Activated CD8-positive, alpha-beta T cell treated with anti-CD3 and anti-CD28 coated beads for 36 hours (primary cell): ENCODE measurements around the gene BMS1. TPM values are rescaled to one million over a fixed set of nuclear protein-coding genes. Genes with fewer than 3 reads are reported as not detected.

Experiments
- total RNA-seq, 2 experiments: library from RNA; stranded (reverse); gene quantifications; one replicate each; pipeline ENCODE4 v1.2.3, GENCODE V29; 2021

BMS1 gene
- total RNA-seq, 2 experiments from 2014 or later: 27.6 to 28.1 TPM

Other genes with a start within 250 kb of the BMS1 start
- 1 to 10 TPM; 5.8 to 7.9 TPM for gene ZNF33B, start 144.2 kb upstream of the BMS1 start, total RNA-seq